HG03095 (cell line): Measurements from ENCODE around the gene H6PD.

Experiments used
- ATAC-seq: cut with Tn5 transposase; IDR thresholded peaks from one replicate; pipeline ENCODE4 v1.9.1; 2021; ENCODE audit warnings: moderate library complexity; ENCODE audit not compliant: unreplicated experiment

Gene H6PD

GRCh38 chr1:9256332-9256731 lies 21.8 kb downstream of the H6PD start:
- no peak for ATAC-seq

GRCh38 chr1:9257851-9258250 lies 23.3 kb downstream of the H6PD start:
- no peak for ATAC-seq

- no peak for ATAC-seq
Observed at GRCh38 chr1:9258629-9259028, 24.1 kb downstream of the H6PD start.

- ATAC-seq: no peak
Observed at GRCh38 chr1:9260059-9260766, 25.6 kb downstream of the H6PD start.

GRCh38 chr1:9261496-9261895 lies 26.9 kb downstream of the H6PD start:
- ATAC-seq: no peak

GRCh38 chr1:9262096-9262986 lies 27.8 kb downstream of the H6PD start:
- no peak for ATAC-seq

- no peak for ATAC-seq
Observed at GRCh38 chr1:9263276-9263855, 28.8 kb downstream of the H6PD start.

- no peak for ATAC-seq
Observed at GRCh38 chr1:9263984-9264872, 29.7 kb downstream of the H6PD start.

- ATAC-seq: no peak
Observed at GRCh38 chr1:9265037-9265436, 30.5 kb downstream of the H6PD start.

GRCh38 chr1:9265968-9266367 lies 31.4 kb downstream of the H6PD start:
- no peak for ATAC-seq

- no peak for ATAC-seq
Observed at GRCh38 chr1:9267352-9267686, 32.7 kb downstream of the H6PD start.

- ATAC-seq: no peak
Observed at GRCh38 chr1:9267827-9268581, 33.4 kb downstream of the H6PD start.

GRCh38 chr1:9269078-9269501 lies 34.5 kb downstream of the H6PD start:
- no peak for ATAC-seq

- ATAC-seq: no peak
Observed at GRCh38 chr1:9269721-9270120, 35.1 kb downstream of the H6PD start.

GRCh38 chr1:9270290-9270883 lies 35.8 kb downstream of the H6PD start:
- no peak for ATAC-seq

- no peak for ATAC-seq
Observed at GRCh38 chr1:9271283-9271682, 36.7 kb downstream of the H6PD start.

GRCh38 chr1:9271861-9272595 lies 37.5 kb downstream of the H6PD start:
- ATAC-seq: no peak

- ATAC-seq: no peak
Observed at GRCh38 chr1:9273177-9273576, 38.6 kb downstream of the H6PD start.

GRCh38 chr1:9275161-9275560 lies 40.6 kb downstream of the H6PD start:
- peak; percentile 10 for ATAC-seq
